Amniotic stem cell (primary cell): ENCODE measurements around the gene KREMEN1.
"Not testable (repeated sequence)": the region's sequence is repeated elsewhere in the genome, so short reads cannot be mapped to it uniquely, and the experiment has no call there.

ENCODE experiments used
- DNase-seq: peaks from one replicate; lab custom pipeline; 2025; lab: John Stamatoyannopoulos, UW

KREMEN1 gene

DNA sequence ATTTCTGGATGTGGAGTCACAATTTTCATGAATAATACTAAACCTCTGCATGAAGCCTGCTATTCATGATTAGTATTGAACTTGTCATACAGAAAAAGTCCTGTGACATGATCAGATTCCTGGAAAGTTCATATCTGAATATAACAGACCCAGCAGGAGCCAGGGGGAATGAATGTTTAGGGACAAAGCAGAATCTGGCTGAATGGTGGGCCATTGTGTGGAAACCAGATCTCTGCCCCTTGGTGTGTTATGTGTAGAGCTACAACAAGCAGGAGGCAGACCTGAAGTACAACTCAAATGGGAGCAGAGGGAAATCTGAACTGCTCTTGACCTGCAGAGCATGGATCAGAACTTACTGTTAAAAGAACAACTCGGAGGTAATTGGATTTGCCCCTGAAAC is 30.3 kb downstream of the KREMEN1 start:
- DNase-seq: no peak

DNA sequence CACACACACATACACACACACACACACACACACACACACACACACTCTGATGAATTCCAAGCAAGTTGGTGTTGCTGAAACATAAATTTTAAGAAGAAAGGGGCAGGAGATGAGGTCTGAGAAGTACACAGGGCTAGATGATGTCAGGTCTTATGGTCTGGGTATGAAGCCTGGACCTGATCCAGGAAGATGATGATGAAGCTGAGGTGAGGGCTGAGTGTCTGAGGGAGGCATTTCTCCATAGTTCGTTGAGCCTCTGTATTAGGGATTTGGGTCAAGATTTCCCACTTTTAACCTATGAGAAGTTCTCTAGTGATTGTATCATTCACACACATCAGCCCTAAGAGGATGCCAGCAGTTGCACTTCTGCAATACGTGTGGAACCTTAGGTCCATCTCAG is 32.6 kb downstream of the KREMEN1 start:
- no peak for DNase-seq

DNA sequence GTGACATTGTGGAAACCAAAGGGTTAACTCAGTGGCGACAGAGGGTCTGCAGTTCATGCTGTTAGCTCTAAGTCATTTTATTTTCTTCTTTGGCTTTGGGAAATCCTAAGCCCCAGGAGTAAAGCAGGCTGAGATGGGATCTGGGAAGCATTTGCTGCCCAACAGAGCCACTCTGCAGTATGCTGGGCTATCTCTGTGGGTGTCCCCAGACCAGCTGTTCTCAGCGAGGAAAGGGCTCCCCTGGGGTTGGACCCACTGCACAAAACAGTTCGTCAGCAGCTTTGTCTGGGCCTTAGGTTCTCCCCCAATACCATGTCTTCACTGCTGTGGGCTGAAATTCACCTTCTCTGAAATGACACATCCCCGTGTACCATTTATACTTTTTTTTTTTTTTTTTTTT is 34.0 kb downstream of the KREMEN1 start:
- no peak for DNase-seq

DNA sequence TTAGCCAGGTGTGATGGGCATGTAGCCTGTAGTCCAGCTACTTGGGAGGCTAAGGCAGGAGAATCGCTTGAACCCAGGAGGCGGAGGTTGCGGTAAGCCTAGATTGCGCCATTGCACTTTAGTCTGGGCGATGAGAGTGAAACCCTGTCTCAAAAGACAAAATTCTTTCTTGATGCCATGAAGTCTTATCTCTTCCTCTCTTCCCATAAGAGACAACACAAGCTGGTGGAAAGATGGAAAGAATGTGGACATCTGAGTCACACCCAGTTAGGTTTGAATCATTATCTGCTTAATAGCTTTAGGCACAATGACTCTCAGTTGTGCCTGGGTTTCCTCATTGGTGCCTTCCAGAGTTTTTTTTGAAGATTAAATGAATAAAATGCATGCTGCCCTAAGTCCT is 35.3 kb downstream of the KREMEN1 start:
- peak; percentile 20 for DNase-seq

DNA sequence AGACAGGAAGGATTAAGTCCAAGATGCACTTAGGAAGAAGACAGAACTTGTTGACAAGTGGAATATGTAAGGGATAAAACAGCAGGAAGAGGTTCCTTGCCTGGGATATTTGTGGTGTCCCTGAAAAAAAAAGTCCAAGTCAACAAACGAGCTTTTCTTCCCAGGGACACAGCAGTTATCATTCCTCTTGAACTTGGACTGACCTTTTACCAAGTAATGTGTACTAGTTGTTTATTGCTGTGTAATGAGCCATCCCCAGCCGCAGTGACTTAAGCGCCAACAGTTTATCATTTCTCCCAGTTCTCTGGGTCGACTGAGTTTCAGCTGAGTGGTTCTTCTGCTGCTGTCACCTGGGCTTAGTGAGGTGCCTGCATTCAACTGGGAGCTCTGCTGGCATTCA is 37.0 kb downstream of the KREMEN1 start:
- DNase-seq: no peak

DNA sequence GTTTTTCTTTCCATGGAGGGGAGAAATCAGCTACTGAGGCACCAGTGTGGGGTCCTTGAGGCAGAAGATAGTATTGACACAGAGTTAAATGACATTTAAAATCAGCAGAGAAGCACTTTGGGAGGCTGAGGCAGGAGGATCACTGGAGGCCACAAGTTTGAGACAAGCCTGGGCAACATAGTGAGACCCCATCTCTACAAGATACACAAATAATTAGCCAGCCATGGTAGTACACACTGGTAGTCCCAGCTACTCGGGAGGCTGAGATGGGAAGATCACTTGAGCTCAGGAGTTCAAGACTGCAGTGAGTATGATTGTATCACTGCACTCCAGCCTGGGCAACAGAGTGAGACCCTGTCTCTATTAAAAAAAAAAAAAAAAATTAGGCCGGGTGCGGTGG is 38.1 kb downstream of the KREMEN1 start:
- DNase-seq: no peak

DNA sequence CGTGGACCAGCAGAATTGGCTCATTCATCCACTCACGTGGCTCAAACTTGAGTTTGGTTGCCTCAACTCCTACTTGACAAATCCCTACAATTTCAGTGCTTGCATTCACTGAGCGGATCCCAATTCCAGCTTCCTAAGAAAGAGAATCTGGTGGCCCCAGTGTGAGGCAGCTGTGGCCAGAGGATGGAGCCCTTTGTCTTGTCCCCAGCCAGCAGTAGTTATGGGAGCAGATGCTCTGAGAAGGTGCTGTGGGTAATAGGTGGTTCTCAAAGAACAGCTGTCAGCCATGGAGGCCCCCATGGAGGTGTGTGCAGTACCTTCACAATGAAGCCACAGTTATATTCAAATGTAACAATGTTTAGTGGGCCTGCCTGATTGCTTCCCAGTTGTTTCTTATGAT is 39.3 kb downstream of the KREMEN1 start:
- no peak for DNase-seq

DNA sequence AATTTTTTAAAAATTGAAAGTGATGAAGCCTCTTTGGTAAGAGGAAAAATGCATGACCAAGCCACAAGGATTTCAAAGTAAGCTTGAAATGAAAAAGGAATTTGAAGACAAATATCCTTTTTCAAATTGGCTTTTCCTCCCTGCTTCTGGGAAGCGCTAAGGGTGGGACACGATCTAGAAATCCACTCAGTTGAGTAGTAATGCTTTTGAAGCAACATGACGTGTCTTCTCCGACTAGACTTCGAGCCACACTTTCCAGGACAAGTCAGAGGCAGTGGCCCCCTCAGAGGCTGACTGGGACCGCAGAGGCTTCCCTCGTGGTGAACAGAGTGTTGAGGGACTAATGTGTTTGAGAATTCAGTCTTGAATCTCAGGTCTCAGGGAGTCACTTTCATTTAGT is 39.8 kb downstream of the KREMEN1 start:
- DNase-seq: no peak

DNA sequence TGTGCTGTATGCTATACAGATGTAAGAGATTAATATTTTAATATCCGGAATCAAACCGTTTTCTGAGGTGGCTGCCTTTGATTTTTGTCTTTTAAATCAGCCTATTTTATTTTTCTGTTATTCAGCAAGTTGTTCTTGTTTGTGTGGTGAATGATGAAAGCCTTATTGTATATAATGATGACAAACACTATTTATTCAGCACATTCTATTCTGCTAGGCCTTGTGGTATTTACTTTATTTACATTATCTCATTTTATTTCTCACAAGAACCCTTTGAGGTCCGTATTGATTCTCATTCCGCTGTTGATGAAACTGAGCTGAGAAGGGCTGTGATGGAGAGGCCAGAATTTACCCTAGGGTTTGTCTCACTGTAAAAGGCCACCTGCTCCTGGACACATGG is 40.5 kb downstream of the KREMEN1 start:
- DNase-seq: no peak

DNA sequence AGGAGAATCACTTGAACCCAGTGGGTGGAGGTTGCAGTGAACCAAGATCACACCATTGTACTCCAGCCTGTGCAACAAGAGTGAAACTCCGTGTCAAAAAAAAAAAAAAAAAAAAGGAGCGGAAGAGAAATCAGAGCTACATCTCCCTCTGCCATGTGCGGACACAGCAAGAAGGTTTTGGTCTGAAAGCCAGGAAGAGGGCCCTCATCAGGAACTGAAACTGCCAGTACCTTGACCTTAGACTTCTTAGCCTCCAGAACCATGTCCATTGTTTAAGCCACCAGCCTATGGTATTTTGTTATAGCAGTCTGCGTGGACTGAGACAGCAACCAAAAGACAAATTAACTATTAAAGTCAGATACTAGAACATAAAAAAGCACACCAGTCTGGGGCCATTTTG is 41.6 kb downstream of the KREMEN1 start:
- DNase-seq: no peak

DNA sequence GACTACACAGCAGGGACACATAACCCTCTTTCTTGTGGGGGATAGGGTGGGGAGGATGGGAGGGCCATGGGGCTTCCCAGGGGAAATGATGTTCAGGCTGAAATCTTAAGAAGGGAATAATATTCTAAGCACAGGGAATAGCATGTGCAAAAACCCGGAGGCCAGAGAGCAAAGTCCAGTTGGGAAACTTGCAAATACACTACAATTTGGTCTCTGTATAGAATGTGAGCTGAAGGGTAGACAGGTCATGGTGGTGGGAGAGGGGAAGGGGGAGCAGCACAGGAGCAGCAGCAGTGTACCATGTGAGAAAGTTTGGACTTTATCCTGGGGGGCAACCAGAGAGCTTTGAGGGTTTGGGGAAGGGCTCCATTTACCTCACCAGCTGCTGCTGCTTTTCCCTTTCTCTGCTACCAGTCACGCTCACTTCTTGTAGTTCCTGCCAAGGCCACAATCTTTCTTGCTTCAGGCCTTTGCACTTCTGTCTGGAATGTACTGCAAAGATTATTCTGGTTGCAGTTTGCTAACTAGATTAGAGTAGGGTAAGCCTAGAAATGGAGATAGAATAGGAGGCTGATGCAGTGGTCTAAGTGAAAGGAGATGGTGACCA is 43.0 kb downstream of the KREMEN1 start:
- DNase-seq: no peak

DNA sequence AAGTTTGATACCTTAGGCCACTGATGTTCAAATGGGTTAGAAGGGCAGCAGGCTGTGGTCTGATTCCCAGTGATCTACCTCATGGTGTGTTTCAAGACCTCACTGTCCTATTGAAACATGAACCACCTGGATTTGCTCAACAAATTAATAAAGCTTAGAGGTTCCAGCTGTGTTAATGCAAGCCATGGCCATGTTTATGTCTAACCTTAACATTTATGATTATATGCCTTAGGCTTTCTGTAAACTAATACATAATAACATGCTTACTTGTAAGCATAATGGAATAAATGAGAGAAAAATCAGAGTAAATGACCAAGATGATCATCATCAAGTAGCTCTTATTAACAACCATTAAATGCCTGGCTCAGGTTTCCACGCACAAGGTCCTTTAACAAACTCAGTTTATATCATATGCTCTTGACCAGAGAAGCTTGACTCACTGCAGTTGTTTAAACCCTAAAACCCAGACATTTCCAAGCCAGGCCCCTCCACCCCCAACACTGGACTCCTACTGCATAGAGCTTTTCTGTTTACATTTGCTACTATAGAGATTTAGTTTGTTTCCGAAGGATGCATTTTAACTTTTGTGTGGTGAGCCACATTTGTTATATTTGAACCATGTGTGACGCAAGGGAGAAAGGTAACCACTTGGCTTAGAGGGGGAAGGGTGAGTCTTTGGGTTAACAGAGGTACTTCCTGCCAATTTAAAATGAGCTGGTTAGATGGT is 43.7 kb downstream of the KREMEN1 start:
- DNase-seq: no peak

DNA sequence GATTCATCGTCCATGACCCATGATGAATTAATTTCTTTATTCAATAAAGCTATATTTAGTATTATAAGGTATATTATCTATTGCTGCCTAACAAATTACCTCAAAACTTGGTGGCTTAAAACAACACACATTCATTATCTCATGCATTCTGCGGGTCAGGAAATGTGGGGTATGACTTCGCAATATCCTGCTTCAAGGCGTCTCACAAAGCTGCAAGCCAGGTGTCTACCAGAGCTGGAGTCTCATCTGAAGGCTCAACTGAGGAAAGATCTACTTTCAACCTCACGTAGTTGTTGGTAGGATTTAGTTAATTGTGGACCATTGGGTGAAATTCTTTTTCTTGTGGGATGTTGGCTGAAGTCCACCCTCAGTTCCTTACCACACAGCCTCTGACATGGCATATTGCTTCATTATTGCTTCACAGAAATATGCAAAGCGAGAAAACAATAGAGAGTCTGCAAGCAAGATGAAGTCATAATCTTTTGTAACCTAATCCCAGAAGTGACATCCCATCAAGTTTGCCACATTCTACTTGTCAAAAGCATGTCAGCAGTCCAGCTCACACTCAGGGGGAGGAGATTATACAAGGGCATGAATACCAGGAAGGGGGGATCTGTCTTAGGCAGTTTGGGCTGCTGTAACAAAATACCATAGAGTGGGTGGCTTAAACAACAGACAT is 45.1 kb downstream of the KREMEN1 start:
- DNase-seq: no peak

DNA sequence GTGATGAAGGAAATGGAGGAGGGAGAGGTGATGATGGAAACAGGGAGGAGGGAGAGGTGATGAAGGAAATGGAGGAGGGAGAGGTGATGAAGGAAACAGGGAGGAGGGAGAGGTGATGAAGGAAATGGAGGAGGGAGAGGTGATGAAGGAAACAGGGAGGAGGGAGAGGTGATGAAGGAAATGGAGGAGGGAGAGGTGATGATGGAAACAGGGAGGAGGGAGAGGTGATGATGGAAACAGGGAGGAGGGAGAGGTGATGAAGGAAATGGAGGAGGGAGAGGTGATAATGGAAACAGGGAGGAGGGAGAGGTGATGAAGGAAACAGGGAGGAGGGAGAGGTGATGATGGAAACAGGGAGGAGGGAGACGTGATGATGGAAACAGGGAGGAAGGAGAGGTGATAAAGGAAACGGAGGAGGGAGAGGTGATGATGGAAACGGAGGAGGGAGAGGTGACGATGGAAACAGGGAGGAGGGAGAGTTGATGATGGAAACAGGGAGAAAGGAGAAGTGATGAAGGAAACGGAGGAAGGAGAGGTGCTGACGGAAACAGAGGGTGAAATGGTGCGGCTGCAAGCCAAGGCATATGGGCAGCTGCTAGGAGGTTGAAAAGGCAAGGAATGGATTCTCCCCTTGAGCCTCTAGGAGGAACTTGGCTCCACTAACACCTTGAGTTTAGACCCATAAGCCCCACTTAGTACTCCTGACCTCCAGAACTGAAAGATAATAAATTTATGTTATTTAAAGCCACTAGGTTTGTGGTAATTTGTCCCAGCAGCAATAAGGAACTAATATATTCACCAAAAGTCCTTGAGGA is 47.5 kb downstream of the KREMEN1 start:
- DNase-seq: not testable (repeated sequence)

DNA sequence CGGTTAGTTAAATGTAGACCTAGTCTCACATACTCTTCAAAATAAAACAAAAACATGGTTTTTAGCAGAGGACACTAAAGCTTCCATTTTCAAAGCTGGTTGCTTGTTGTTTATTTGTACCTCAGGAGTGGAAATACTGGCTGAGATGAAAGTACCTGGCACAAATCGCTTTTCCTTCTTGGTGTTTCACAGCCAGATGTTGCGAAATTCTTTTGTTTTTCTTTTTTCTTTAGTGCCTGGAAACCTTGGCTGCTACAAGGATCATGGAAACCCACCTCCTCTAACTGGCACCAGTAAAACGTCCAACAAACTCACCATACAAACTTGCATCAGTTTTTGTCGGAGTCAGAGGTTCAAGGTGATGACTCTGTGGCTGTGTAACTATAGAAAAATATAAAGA is 48.3 kb downstream of the KREMEN1 start:
- DNase-seq: no peak

DNA sequence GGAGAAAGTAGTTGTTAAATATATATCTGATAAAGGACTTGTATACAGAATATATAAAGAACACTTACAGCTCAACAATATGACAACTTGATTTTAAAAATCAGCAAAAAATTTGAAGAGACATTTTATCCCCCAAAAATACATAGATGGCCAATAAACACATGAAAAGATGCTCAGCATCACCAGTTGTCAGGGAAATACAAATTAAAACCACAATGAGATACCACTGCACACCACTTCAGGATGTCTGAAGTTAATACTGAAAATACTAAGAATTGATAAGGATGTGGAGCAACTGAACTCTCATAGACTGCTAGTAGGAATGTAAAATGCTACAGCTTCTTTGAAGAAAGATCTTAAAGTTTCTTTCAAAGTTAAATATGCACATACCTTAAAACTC is 49.2 kb downstream of the KREMEN1 start:
- no peak for DNase-seq

DNA sequence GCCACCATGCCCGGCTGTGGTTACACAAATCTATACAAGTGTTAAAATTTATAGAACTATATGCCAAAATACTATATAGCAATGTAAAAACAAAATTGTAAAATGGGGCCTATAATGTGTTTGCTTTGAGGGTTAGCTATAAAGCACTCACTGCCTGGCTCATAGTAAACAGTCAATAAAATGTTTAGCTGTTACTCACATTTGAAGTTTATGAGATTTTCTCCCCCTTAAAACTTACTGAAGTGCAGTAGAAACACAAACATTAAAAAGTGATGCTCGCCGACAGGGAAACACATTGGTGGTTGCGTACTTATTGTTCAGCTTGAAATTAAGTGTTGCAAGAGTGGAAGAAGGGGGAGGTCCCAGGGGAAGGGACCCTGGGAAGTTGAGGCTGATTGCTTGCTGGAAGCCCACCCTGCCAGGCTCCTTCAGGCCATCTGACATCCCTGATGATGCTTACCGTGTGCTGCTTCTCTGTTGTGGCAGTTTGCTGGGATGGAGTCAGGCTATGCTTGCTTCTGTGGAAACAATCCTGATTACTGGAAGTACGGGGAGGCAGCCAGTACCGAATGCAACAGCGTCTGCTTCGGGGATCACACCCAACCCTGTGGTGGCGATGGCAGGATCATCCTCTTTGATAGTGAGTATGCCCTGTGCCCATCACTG is 52.1 kb downstream of the KREMEN1 start:
- no peak for DNase-seq

DNA sequence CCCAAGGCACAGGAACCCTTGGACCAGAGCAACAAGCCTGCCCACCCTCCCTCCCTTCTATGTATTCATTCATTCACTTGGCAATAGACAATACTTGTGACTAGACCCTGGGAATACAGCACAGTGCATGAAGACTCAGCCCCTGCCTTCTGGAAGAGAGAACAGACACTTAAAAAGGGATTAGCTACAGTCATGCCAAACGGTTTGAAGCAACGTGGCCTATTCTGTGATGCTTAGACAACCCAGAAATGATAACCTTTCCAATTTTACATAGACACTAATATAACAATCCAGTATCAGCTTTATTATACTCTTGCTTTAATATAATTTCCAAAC is 52.6 kb downstream of the KREMEN1 start:
- no peak for DNase-seq

DNA sequence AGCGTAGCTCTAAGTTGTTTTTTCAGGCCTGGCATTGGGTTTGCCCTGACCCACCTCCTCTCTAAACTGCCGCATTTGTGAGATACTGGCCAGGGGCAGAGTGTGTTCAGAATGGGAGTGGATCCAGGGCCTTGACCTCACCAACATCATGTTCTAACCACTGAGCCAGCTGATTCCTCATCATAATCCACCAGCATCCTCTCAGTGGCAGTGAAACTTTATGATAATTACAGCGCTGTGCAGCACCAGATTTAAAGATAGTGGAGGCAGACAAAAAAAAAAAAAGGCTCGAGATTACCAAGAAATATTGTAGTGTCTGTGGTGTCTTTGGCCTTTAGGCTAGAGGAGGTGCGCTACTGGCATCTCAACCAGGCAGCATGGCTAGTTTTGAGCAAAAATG is 53.0 kb downstream of the KREMEN1 start:
- no peak for DNase-seq

DNA sequence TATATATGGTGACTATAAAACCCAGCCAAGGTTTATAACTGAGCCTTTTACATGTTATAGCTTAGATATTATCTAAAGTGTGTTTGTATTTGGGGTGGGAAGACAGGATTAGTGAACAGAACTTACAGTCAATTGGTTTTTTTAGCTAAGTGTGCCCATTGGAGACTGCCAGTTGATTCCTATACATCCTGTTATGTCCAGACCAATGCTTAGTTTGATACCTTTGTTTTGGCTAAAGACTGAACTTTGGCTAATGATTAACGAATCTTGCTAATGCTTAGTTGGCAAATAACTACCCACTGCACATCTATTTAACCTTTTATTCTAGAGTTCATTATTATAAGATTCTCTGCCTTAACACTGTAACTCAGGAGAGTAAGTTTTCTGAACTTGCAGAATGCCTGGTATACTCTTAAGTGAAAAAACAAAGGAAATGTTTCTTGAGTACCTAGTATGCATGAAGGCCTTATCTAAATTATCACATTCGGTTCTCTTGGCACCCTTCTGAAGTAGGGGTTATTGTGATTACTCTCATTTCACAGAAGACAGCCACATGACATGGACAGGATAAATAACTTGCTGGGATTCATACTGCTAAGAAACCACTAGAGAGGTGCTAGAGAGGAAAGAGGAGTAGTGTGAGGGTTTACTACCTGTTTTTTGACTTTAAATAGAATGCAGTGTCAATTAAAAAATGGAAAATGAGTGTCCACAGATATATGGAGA is 54.0 kb downstream of the KREMEN1 start:
- DNase-seq: no peak
